ENCODE results near the gene ITGAV. TPM values are rescaled to one million over a fixed set of nuclear protein-coding genes. Genes with fewer than 3 reads are reported as not detected.

Gene ITGAV
- total RNA-seq, 2 experiments from 2014 or later = 2.9 to 3.7 TPM

- H3K4me3 ChIP-seq (ENCODE audit: low read length) = no peak overlapping the region
- no peak for ATAC-seq (ENCODE audit: poor library complexity)
- no peaks in the 10 kb centered on the region for H3K9me3 Mint-ChIP-seq
- H3K4me1 ChIP-seq (ENCODE audit: insufficient read depth, low read length) = no peaks in the 10 kb centered on the region
- no peak overlapping the region for H3K27ac ChIP-seq (ENCODE audit: low read depth in 1 of 2, low read length in 2 of 2)
- no peaks in the 10 kb centered on the region for H3K36me3 Mint-ChIP-seq (ENCODE audit: low read depth)
- CTCF ChIA-PET = no interaction called here
- H3K27me3 Mint-ChIP-seq = peaks cover 5% of the 10 kb centered on the region
- no peak overlapping the region for H3K4me3 Mint-ChIP-seq
- TF ChIP-seq CTCF (IDR thresholded peaks at IDR 0.05) = no peak
- no peak for DNase-seq
- no peaks in the 10 kb centered on the region for H3K36me3 ChIP-seq (ENCODE audit: insufficient read depth, low read length)
- H3K27ac Mint-ChIP-seq = no peak overlapping the region
- H3K27me3 ChIP-seq (ENCODE audit: control insufficient read depth in 1 of 2, insufficient read depth in 2 of 2, low read length in 2 of 2) = no peaks in the 10 kb centered on the region
- POLR2A ChIA-PET = no interaction called here
- no peaks in the 10 kb centered on the region for H3K9me3 ChIP-seq (ENCODE audit: control insufficient read depth in 1 of 2, insufficient read depth in 1 of 2, low read length in 2 of 2)
- no peaks in the 10 kb centered on the region for H3K4me1 Mint-ChIP-seq (ENCODE audit: low read depth)
- intact Hi-C loops (cut with DNase I, micrococcal nuclease) = no loop called here
These were observed 38.4 kb upstream of the ITGAV start for GRCh38 chr2:186551323-186552050.

- no peak for ATAC-seq (ENCODE audit: poor library complexity)
These were observed 35.4 kb upstream of the ITGAV start for GRCh38 chr2:186554429-186554828.

GRCh38 chr2:186554850-186555671 is 34.8 kb upstream of the ITGAV start:
- H3K27me3 Mint-ChIP-seq = peaks cover 3% of the 10 kb centered on the region
- no peak overlapping the region for H3K27ac Mint-ChIP-seq
- H3K9me3 Mint-ChIP-seq = no peaks in the 10 kb centered on the region
- CTCF ChIA-PET = no interaction called here
- no peak overlapping the region for H3K4me3 Mint-ChIP-seq
- H3K36me3 ChIP-seq (ENCODE audit: insufficient read depth, low read length) = no peaks in the 10 kb centered on the region
- no peak overlapping the region for H3K27ac ChIP-seq (ENCODE audit: low read depth in 1 of 2, low read length in 2 of 2)
- no peaks in the 10 kb centered on the region for H3K9me3 ChIP-seq (ENCODE audit: control insufficient read depth in 1 of 2, insufficient read depth in 1 of 2, low read length in 2 of 2)
- H3K4me1 Mint-ChIP-seq (ENCODE audit: low read depth) = no peaks in the 10 kb centered on the region
- intact Hi-C loops (cut with DNase I, micrococcal nuclease) = no loop called here
- POLR2A ChIA-PET = no interaction called here
- no peaks in the 10 kb centered on the region for H3K27me3 ChIP-seq (ENCODE audit: control insufficient read depth in 1 of 2, insufficient read depth in 2 of 2, low read length in 2 of 2)
- no peaks in the 10 kb centered on the region for H3K36me3 Mint-ChIP-seq (ENCODE audit: low read depth)
- no peak overlapping the region for H3K4me3 ChIP-seq (ENCODE audit: low read length)
- DNase-seq (peak in 1 of 14 experiments; percentile 8), ATAC-seq (ENCODE audit: poor library complexity) (no peak)
- no peaks in the 10 kb centered on the region for H3K4me1 ChIP-seq (ENCODE audit: insufficient read depth, low read length)
- TF ChIP-seq CTCF (IDR thresholded peaks at IDR 0.05) = no peak

More at GRCh38 chr2:186554429-186554828, 35.4 kb upstream of the ITGAV start:
- no peak overlapping the region for H3K4me3 Mint-ChIP-seq
- DNase-seq = no peak
- no peaks in the 10 kb centered on the region for H3K36me3 Mint-ChIP-seq (ENCODE audit: low read depth)
- H3K4me1 Mint-ChIP-seq (ENCODE audit: low read depth) = no peaks in the 10 kb centered on the region
- H3K9me3 Mint-ChIP-seq = no peaks in the 10 kb centered on the region
- ChIA-PET CTCF (no interaction called here), POLR2A (no interaction called here)
- intact Hi-C loops (cut with DNase I, micrococcal nuclease) = no loop called here
- no peaks in the 10 kb centered on the region for H3K9me3 ChIP-seq (ENCODE audit: control insufficient read depth in 1 of 2, insufficient read depth in 1 of 2, low read length in 2 of 2)
- no peak overlapping the region for H3K27ac ChIP-seq (ENCODE audit: low read depth in 1 of 2, low read length in 2 of 2)
- no peaks in the 10 kb centered on the region for H3K27me3 ChIP-seq (ENCODE audit: control insufficient read depth in 1 of 2, insufficient read depth in 2 of 2, low read length in 2 of 2)
- TF ChIP-seq CTCF (IDR thresholded peaks at IDR 0.05) = no peak
- H3K4me1 ChIP-seq (ENCODE audit: insufficient read depth, low read length) = no peaks in the 10 kb centered on the region
- no peak overlapping the region for H3K4me3 ChIP-seq (ENCODE audit: low read length)
- no peaks in the 10 kb centered on the region for H3K36me3 ChIP-seq (ENCODE audit: insufficient read depth, low read length)
- peaks cover 5% of the 10 kb centered on the region for H3K27me3 Mint-ChIP-seq
- no peak overlapping the region for H3K27ac Mint-ChIP-seq

All from CD4-positive, alpha-beta T cell (primary cell).